Hepatic stellate cell (primary cell): Measurements from ENCODE around the gene EHD4.
A peak's percentile ranks its signal among the peaks of the same experiment; 100 is the strongest.

Source experiments
- DNase-seq: peaks from one replicate; pipeline ENCODE4 v3.0.0; 2011; ENCODE audit warnings: low spot score

EHD4 gene

GRCh38 chr15:41919201-41919820, 53.0 kb downstream of the EHD4 start:
- no peak for DNase-seq

- no peak for DNase-seq
Observed at GRCh38 chr15:41918506-41919126, 53.7 kb downstream of the EHD4 start.

GRCh38 chr15:41917767-41918430, 54.5 kb downstream of the EHD4 start:
- peak; percentile 83 for DNase-seq

GRCh38 chr15:41915255-41915994, 56.9 kb downstream of the EHD4 start:
- DNase-seq, result no peak

- DNase-seq, result no peak
Observed at GRCh38 chr15:41914411-41914810, 57.9 kb downstream of the EHD4 start.

- DNase-seq, result no peak
Observed at GRCh38 chr15:41913256-41913655, 59.1 kb downstream of the EHD4 start.

GRCh38 chr15:41911691-41912345, 60.5 kb downstream of the EHD4 start:
- no peak for DNase-seq

GRCh38 chr15:41908736-41909461, 63.5 kb downstream of the EHD4 start:
- DNase-seq, result no peak

- no peak for DNase-seq
Observed at GRCh38 chr15:41907141-41907540, 65.2 kb downstream of the EHD4 start.

GRCh38 chr15:41906608-41907007, 65.7 kb downstream of the EHD4 start:
- DNase-seq, result no peak

GRCh38 chr15:41905036-41905793, 67.1 kb downstream of the EHD4 start:
- DNase-seq, result no peak

GRCh38 chr15:41904541-41905005, 67.8 kb downstream of the EHD4 start:
- peak; percentile 88 for DNase-seq

GRCh38 chr15:41903782-41904181, 68.6 kb downstream of the EHD4 start:
- DNase-seq, result no peak

- DNase-seq, result no peak
Observed at GRCh38 chr15:41901431-41901830, 70.9 kb downstream of the EHD4 start.

- DNase-seq, result no peak
Observed at GRCh38 chr15:41900526-41901380, 71.6 kb downstream of the EHD4 start.

GRCh38 chr15:41899854-41900442, 72.4 kb downstream of the EHD4 start:
- no peak for DNase-seq

- no peak for DNase-seq
Observed at GRCh38 chr15:41897363-41897799, 75.0 kb downstream of the EHD4 start.

- DNase-seq, result no peak
Observed at GRCh38 chr15:41896566-41896965, 75.8 kb downstream of the EHD4 start.

- no peak for DNase-seq
Observed at GRCh38 chr15:41895957-41896356, 76.4 kb downstream of the EHD4 start.
